Breast epithelium (tissue), 4 donors: ENCODE data around the gene ODAD4. TPM values are rescaled to one million over a fixed set of nuclear protein-coding genes. Genes with fewer than 3 reads are reported as not detected.

Experiments
- DNase-seq, 2 donors: peaks; one replicate each; pipeline ENCODE4 v3.0.0-alpha.2; 2019; ENCODE audit warnings: low spot score in 2 of 2
- H3K27ac ChIP-seq, 2 donors: fragments of 200-600 bp; sonication (generic) in 1 of 2; one replicate each; pipeline ENCODE4 v1.5.1; 2016 to 2019; ENCODE audit warnings: mild to moderate bottlenecking in 1 of 2
- H3K27me3 ChIP-seq, 2 donors: fragments of 200-600 bp; sonication (generic) in 1 of 2; one replicate each; pipeline versions ENCODE4 v1.5.1 to v1.6.0; 2017 to 2019; ENCODE audit warnings: control low read depth in 1 of 2, mild to moderate bottlenecking in 1 of 2
- H3K36me3 ChIP-seq: fragments of 200-600 bp; one replicate; pipeline ENCODE4 v1.5.1; 2019
- H3K4me1 ChIP-seq, 2 donors: fragments of 200-600 bp; sonication (generic); one replicate each; pipeline ENCODE4 v1.5.1; 2016 to 2019; ENCODE audit warnings: control low read depth in 1 of 2
- H3K4me3 ChIP-seq, 3 donors: fragments of 200-600 bp; sonication (generic); 1 replicate in 2 of 3; 2 replicates in 1 of 3; pipeline ENCODE4 v1.5.1; 2016 to 2019; ENCODE audit warnings: mild to moderate bottlenecking in 3 of 3, moderate library complexity in 2 of 3
- H3K9me3 ChIP-seq, 2 donors: fragments of 200-600 bp; sonication (generic) in 1 of 2; one replicate each; pipeline ENCODE4 v1.5.1; 2016 to 2019; ENCODE audit warnings: control low read depth in 1 of 2
- CTCF ChIP-seq, 3 donors: fragments of 450-650 bp; IDR thresholded peaks; one replicate each; pipeline ENCODE4 v1.5.1; 2016 to 2017; ENCODE audit warnings: antibody characterized with exemption in 3 of 3, mild to moderate bottlenecking in 3 of 3, moderate library complexity in 3 of 3
- POLR2A ChIP-seq: fragments of 450-650 bp; IDR thresholded peaks from one replicate; pipeline ENCODE4 v1.6.1; 2016; ENCODE audit warnings: antibody characterized with exemption, mild to moderate bottlenecking, moderate library complexity
- POLR2AphosphoS5 ChIP-seq, 3 donors: sonication (generic); formaldehyde crosslinking; IDR thresholded peaks; one replicate each; pipeline ENCODE4 v1.6.1; 2017; ENCODE audit warnings: antibody characterized with exemption in 3 of 3
- intact Hi-C: fragments of 100-400 bp; cut with DNase I; formaldehyde crosslinking; loops from one replicate; pipeline ENCODE4 v1.15.1; 2023; ENCODE audit warnings: low total_unique reads
- total RNA-seq, 3 donors: library from RNA; depleted of rRNA; stranded (reverse); fragments of >200 nt; gene quantifications; one replicate each; pipeline ENCODE4 v1.1.0, GENCODE V29; 2016

ODAD4 gene
- total RNA-seq, 3 donors from 2014 or later = 0.48 to 3.2 (median 1.6) TPM

- no peaks in the 10 kb centered on the region for H3K27me3 ChIP-seq
- no peaks in the 10 kb centered on the region for H3K36me3 ChIP-seq
- H3K9me3 ChIP-seq = no peaks in the 10 kb centered on the region
- intact Hi-C loops = no loop called here
- no peak overlapping the region for H3K4me3 ChIP-seq
- TF ChIP-seq POLR2A (no peak), CTCF (IDR thresholded peaks at IDR 0.05) (no peak), POLR2AphosphoS5 (IDR thresholded peaks at IDR 0.05) (no peak)
- H3K27ac ChIP-seq = no peak overlapping the region
- no peaks in the 10 kb centered on the region for H3K4me1 ChIP-seq
- DNase-seq = no peak
Measured at GRCh38 chr17:41942626-41943373, 12.4 kb downstream of the ODAD4 start.

GRCh38 chr17:41943492-41943891, 13.1 kb downstream of the ODAD4 start:
- intact Hi-C loops = no loop called here
- Histone ChIP-seq H3K4me3 (no peak overlapping the region), H3K27ac (no peak overlapping the region), H3K9me3 (no peaks in the 10 kb centered on the region), H3K27me3 (no peaks in the 10 kb centered on the region), H3K36me3 (no peaks in the 10 kb centered on the region), H3K4me1 (no peaks in the 10 kb centered on the region)
- no peak for DNase-seq
- TF ChIP-seq CTCF (IDR thresholded peaks at IDR 0.05) (no peak), POLR2A (no peak), POLR2AphosphoS5 (IDR thresholded peaks at IDR 0.05) (no peak)

DNA sequence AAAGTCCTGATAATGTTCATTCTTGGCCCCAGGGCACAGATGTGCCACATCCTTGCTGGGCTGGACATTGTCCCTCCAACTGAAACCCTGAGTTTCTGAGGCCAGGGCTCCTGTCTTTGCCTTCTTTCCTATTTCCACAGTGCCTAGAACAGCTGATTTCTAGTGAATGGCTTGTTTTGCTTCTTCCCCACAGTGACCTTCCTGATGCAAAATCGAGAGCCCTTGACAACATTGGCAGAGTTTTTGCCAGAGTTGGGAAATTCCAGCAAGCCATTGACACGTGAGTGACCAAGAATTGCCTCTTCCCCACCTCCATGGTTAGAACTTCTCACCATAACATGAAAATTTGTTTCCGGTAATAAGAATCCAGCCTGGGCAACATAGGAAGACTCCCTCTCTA, 14.5 kb downstream of the ODAD4 start:
- intact Hi-C loops = no loop called here
- Histone ChIP-seq H3K9me3 (no peaks in the 10 kb centered on the region), H3K4me1 (no peaks in the 10 kb centered on the region), H3K4me3 (no peak overlapping the region), H3K36me3 (no peaks in the 10 kb centered on the region), H3K27me3 (no peaks in the 10 kb centered on the region), H3K27ac (no peak overlapping the region)
- DNase-seq = no peak
- no peak for TF ChIP-seq POLR2AphosphoS5 (IDR thresholded peaks at IDR 0.05)
- no peak for TF ChIP-seq CTCF (IDR thresholded peaks at IDR 0.05)

- DNase-seq = no peak
- Histone ChIP-seq H3K4me3 (no peak overlapping the region), H3K36me3 (no peaks in the 10 kb centered on the region), H3K9me3 (no peaks in the 10 kb centered on the region), H3K27ac (no peak overlapping the region), H3K4me1 (no peaks in the 10 kb centered on the region), H3K27me3 (no peaks in the 10 kb centered on the region)
- TF ChIP-seq CTCF (IDR thresholded peaks at IDR 0.05) (no peak), POLR2AphosphoS5 (IDR thresholded peaks at IDR 0.05) (no peak), POLR2A (no peak)
- intact Hi-C loops = no loop called here
Measured at GRCh38 chr17:41948762-41949460, 18.5 kb downstream of the ODAD4 start.

- TF ChIP-seq POLR2A = no peak
- no peak for TF ChIP-seq POLR2AphosphoS5 (IDR thresholded peaks at IDR 0.05)
- no peak for TF ChIP-seq CTCF (IDR thresholded peaks at IDR 0.05)
- Histone ChIP-seq H3K4me1 (no peaks in the 10 kb centered on the region), H3K9me3 (no peaks in the 10 kb centered on the region), H3K27me3 (no peaks in the 10 kb centered on the region), H3K4me3 (no peak overlapping the region), H3K27ac (no peak overlapping the region), H3K36me3 (no peaks in the 10 kb centered on the region)
- intact Hi-C loops = no loop called here
- no peak for DNase-seq
Measured at GRCh38 chr17:41956522-41956921, 26.1 kb downstream of the ODAD4 start.
